ENCODE results near the gene CSMD2.

The CSMD2 gene

DNA sequence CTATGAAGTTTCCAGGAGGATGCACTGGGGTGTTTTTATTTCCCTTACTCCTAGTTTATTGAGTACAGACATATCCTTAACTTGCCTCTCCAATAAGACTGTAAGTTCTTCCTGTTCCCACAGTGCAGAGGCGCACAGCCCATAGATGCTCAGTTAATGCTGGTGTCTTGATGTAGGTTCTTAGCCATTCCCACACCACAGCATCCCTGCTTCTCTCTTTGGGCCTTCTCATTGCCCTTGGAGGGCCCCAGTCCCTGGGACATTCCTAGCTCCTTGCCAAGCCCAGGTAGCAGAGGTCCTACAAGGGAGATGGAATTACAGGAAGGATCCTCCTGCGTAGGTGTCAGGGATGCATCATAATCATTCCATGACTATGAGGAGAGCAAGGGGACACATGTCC is 362.8 kb downstream of the CSMD2 start:
- no peak overlapping the region for H3K4ac ChIP-seq (ENCODE audit: low read depth, low read length)
- no peaks in the 10 kb centered on the region for H3K27me3 ChIP-seq (ENCODE audit: insufficient read depth, low read length, poor library complexity)
- no peak overlapping the region for H3K56ac ChIP-seq (ENCODE audit: low read length)
- no peak overlapping the region for H3K4me2 ChIP-seq (ENCODE audit: low read length)
- H2BK120ac ChIP-seq (ENCODE audit: low read depth, low read length), result no peak overlapping the region
- WGBS (ENCODE audit: extremely low coverage, insufficient coverage, low lambda C conversion rate), result no CpG with 5 or more reads among the region's 2 CpGs
- H2BK5ac ChIP-seq (ENCODE audit: low read length), result no peak overlapping the region
- H3K79me2 ChIP-seq (ENCODE audit: control insufficient read depth, insufficient read depth, low read length), result no peaks in the 10 kb centered on the region
- no peak overlapping the region for H4K5ac ChIP-seq (ENCODE audit: low read length)
- DNase-seq, result no peak
- no peaks in the 10 kb centered on the region for H3K36me3 ChIP-seq (ENCODE audit: control insufficient read depth, insufficient read depth, low read length)
- H4K8ac ChIP-seq (ENCODE audit: low read depth, low read length), result no peak overlapping the region
- H3K4me3 ChIP-seq (ENCODE audit: low read length), result no peak overlapping the region
- H3K18ac ChIP-seq (ENCODE audit: low read length), result no peak overlapping the region
- H3K23ac ChIP-seq (ENCODE audit: low read length), result no peak overlapping the region
- peaks cover 11% of the 10 kb centered on the region for H3K4me1 ChIP-seq (ENCODE audit: control insufficient read depth, low read depth, low read length)
- no peak overlapping the region for H2AK5ac ChIP-seq (ENCODE audit: low read length)
- no peak overlapping the region for H2BK15ac ChIP-seq (replicated peaks; ENCODE audit: low read depth)
- no peaks in the 10 kb centered on the region for H3K79me1 ChIP-seq (ENCODE audit: low read length)
- no peak overlapping the region for H3K27ac ChIP-seq (ENCODE audit: low read depth, low read length)
- H3K9ac ChIP-seq (ENCODE audit: low read length), result no peak overlapping the region

DNA sequence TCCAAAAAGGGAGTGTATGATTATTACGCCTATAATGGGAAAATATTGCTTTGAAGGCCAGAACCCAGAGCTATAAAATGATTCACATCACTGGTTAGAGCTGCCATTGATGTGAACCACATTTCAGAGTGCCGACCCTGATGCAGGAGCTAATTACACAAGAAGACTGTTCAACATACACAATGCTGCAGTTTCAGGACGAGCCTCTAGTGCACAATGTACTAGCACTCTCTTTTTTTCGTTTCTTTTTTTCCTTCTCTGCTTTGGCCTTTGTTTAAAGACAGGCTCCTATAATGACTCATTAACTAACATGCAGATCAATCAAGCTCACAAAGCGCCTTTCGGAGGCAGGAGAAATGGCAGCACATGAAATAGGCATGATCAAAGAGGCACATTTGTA is 367.2 kb downstream of the CSMD2 start:
- no peak for DNase-seq
- H3K79me2 ChIP-seq (ENCODE audit: control insufficient read depth, insufficient read depth, low read length), result no peaks in the 10 kb centered on the region
- H3K27me3 ChIP-seq (ENCODE audit: insufficient read depth, low read length, poor library complexity), result no peaks in the 10 kb centered on the region
- H2BK15ac ChIP-seq (replicated peaks; ENCODE audit: low read depth), result no peak overlapping the region
- H3K23ac ChIP-seq (ENCODE audit: low read length), result no peak overlapping the region
- H4K8ac ChIP-seq (ENCODE audit: low read depth, low read length), result no peak overlapping the region
- H4K5ac ChIP-seq (ENCODE audit: low read length), result no peak overlapping the region
- no peaks in the 10 kb centered on the region for H3K36me3 ChIP-seq (ENCODE audit: control insufficient read depth, insufficient read depth, low read length)
- WGBS (ENCODE audit: extremely low coverage, insufficient coverage, low lambda C conversion rate), result no CpG with 5 or more reads among the region's 6 CpGs
- no peak overlapping the region for H2BK120ac ChIP-seq (ENCODE audit: low read depth, low read length)
- H3K9ac ChIP-seq (ENCODE audit: low read length), result no peak overlapping the region
- H3K4me1 ChIP-seq (ENCODE audit: control insufficient read depth, low read depth, low read length), result no peaks in the 10 kb centered on the region
- no peak overlapping the region for H3K56ac ChIP-seq (ENCODE audit: low read length)
- no peak overlapping the region for H3K4me2 ChIP-seq (ENCODE audit: low read length)
- no peak overlapping the region for H2AK5ac ChIP-seq (ENCODE audit: low read length)
- H3K4me3 ChIP-seq (ENCODE audit: low read length), result no peak overlapping the region
- no peak overlapping the region for H3K27ac ChIP-seq (ENCODE audit: low read depth, low read length)
- no peaks in the 10 kb centered on the region for H3K79me1 ChIP-seq (ENCODE audit: low read length)
- H2BK5ac ChIP-seq (ENCODE audit: low read length), result no peak overlapping the region
- no peak overlapping the region for H3K4ac ChIP-seq (ENCODE audit: low read depth, low read length)
- H3K18ac ChIP-seq (ENCODE audit: low read length), result no peak overlapping the region

DNA sequence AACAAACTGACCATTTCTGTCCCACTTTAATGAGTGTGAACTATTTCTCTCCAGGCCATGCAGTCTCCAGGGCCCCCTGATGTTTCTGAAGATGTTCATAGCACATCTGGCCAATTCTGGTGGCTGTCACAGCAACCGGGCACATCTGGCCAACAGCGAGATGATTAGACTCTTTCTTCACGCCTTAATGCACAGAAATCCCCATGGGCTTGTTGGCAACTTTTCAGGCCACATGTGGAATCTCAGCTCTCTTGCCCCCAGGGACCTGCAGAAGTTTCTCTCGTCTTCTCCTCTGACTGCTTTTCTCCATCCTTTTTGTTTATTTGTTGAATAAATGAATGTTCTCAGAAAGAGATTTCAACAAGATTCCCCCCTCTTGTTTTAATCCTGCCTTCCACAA is 372.4 kb downstream of the CSMD2 start:
- Histone ChIP-seq H3K4me2 (ENCODE audit: low read length) (no peak overlapping the region), H3K18ac (ENCODE audit: low read length) (no peak overlapping the region), H2BK120ac (ENCODE audit: low read depth, low read length) (no peak overlapping the region), H2BK5ac (ENCODE audit: low read length) (no peak overlapping the region), H4K5ac (ENCODE audit: low read length) (no peak overlapping the region), H3K79me1 (ENCODE audit: low read length) (no peaks in the 10 kb centered on the region), H3K23ac (ENCODE audit: low read length) (no peak overlapping the region), H3K56ac (ENCODE audit: low read length) (no peak overlapping the region), H3K4ac (ENCODE audit: low read depth, low read length) (no peak overlapping the region), H3K36me3 (ENCODE audit: control insufficient read depth, insufficient read depth, low read length) (peaks cover under 1% of the 10 kb centered on the region), H2AK5ac (ENCODE audit: low read length) (no peak overlapping the region), H3K4me1 (ENCODE audit: control insufficient read depth, low read depth, low read length) (no peaks in the 10 kb centered on the region), H3K9ac (ENCODE audit: low read length) (no peak overlapping the region), H3K27me3 (ENCODE audit: insufficient read depth, low read length, poor library complexity) (no peaks in the 10 kb centered on the region), H4K8ac (ENCODE audit: low read depth, low read length) (no peak overlapping the region), H3K79me2 (ENCODE audit: control insufficient read depth, insufficient read depth, low read length) (no peaks in the 10 kb centered on the region), H3K27ac (ENCODE audit: low read depth, low read length) (no peak overlapping the region), H3K4me3 (ENCODE audit: low read length) (no peak overlapping the region), H2BK15ac (replicated peaks; ENCODE audit: low read depth) (no peak overlapping the region)
- WGBS (ENCODE audit: extremely low coverage, insufficient coverage, low lambda C conversion rate), result no CpG with 5 or more reads among the region's 4 CpGs
- no peak for DNase-seq

DNA sequence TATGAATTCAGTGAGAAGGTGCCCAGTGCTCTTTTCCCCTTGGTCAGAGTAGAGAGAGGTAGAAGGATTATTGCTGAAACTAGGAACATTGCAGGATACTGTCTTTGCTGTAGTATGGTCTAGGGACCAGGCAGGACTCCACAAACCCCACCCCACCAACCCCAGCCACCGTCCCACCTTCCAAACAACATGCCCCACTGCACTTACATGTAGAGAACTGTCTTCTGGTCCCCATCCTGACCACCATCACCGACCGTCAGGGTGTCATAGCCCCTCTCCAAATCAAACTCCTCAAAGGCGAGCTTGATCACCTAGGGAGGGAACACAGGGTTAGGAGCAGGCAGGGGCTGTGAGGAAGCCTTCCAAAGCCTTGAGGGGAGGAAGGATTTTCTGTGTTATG is 372.8 kb downstream of the CSMD2 start:
- Histone ChIP-seq H3K4ac (ENCODE audit: low read depth, low read length) (no peak overlapping the region), H3K27ac (ENCODE audit: low read depth, low read length) (no peak overlapping the region), H3K4me3 (ENCODE audit: low read length) (no peak overlapping the region), H2AK5ac (ENCODE audit: low read length) (no peak overlapping the region), H3K4me1 (ENCODE audit: control insufficient read depth, low read depth, low read length) (no peaks in the 10 kb centered on the region), H3K56ac (ENCODE audit: low read length) (no peak overlapping the region), H3K36me3 (ENCODE audit: control insufficient read depth, insufficient read depth, low read length) (peaks cover 1% of the 10 kb centered on the region), H4K8ac (ENCODE audit: low read depth, low read length) (no peak overlapping the region), H4K5ac (ENCODE audit: low read length) (no peak overlapping the region), H3K79me1 (ENCODE audit: low read length) (no peaks in the 10 kb centered on the region), H2BK5ac (ENCODE audit: low read length) (no peak overlapping the region), H3K27me3 (ENCODE audit: insufficient read depth, low read length, poor library complexity) (no peaks in the 10 kb centered on the region), H3K79me2 (ENCODE audit: control insufficient read depth, insufficient read depth, low read length) (no peaks in the 10 kb centered on the region), H3K23ac (ENCODE audit: low read length) (no peak overlapping the region), H3K18ac (ENCODE audit: low read length) (no peak overlapping the region), H3K9ac (ENCODE audit: low read length) (no peak overlapping the region), H2BK120ac (ENCODE audit: low read depth, low read length) (no peak overlapping the region), H2BK15ac (replicated peaks; ENCODE audit: low read depth) (no peak overlapping the region), H3K4me2 (ENCODE audit: low read length) (no peak overlapping the region)
- no peak for DNase-seq
- WGBS (ENCODE audit: extremely low coverage, insufficient coverage, low lambda C conversion rate), result no CpG with 5 or more reads among the region's 4 CpGs

DNA sequence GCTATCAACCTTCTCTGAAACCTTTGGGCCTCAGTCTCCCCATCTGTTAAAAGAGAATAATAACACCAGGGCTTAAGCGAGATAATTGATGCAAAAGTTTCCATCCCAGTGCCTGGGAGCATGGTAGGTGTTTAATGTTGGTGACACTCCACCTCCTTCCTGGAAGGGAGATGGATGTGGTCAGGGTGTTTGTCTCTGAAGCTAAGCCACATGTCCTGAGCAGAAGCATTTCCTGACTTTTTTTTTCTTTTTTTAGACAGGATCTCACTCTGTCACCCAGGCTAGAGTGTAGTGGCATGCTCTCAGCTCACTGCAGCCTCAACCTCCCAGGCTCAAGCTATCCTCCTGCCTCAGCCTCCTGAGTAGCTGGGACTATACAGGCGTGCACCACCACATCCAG is 373.8 kb downstream of the CSMD2 start:
- Histone ChIP-seq H3K4me3 (ENCODE audit: low read length) (no peak overlapping the region), H4K5ac (ENCODE audit: low read length) (no peak overlapping the region), H3K79me2 (ENCODE audit: control insufficient read depth, insufficient read depth, low read length) (no peaks in the 10 kb centered on the region), H3K4ac (ENCODE audit: low read depth, low read length) (no peak overlapping the region), H2BK5ac (ENCODE audit: low read length) (no peak overlapping the region), H3K18ac (ENCODE audit: low read length) (no peak overlapping the region), H3K56ac (ENCODE audit: low read length) (no peak overlapping the region), H2BK120ac (ENCODE audit: low read depth, low read length) (no peak overlapping the region), H3K79me1 (ENCODE audit: low read length) (no peaks in the 10 kb centered on the region), H2BK15ac (replicated peaks; ENCODE audit: low read depth) (no peak overlapping the region), H3K27me3 (ENCODE audit: insufficient read depth, low read length, poor library complexity) (no peaks in the 10 kb centered on the region), H3K4me1 (ENCODE audit: control insufficient read depth, low read depth, low read length) (no peaks in the 10 kb centered on the region), H2AK5ac (ENCODE audit: low read length) (no peak overlapping the region), H3K36me3 (ENCODE audit: control insufficient read depth, insufficient read depth, low read length) (peaks cover 3% of the 10 kb centered on the region), H4K8ac (ENCODE audit: low read depth, low read length) (no peak overlapping the region), H3K23ac (ENCODE audit: low read length) (no peak overlapping the region), H3K9ac (ENCODE audit: low read length) (no peak overlapping the region), H3K4me2 (ENCODE audit: low read length) (no peak overlapping the region), H3K27ac (ENCODE audit: low read depth, low read length) (no peak overlapping the region)
- no CpG with 5 or more reads among the region's 2 CpGs for WGBS (ENCODE audit: extremely low coverage, insufficient coverage, low lambda C conversion rate)
- DNase-seq, result no peak

DNA sequence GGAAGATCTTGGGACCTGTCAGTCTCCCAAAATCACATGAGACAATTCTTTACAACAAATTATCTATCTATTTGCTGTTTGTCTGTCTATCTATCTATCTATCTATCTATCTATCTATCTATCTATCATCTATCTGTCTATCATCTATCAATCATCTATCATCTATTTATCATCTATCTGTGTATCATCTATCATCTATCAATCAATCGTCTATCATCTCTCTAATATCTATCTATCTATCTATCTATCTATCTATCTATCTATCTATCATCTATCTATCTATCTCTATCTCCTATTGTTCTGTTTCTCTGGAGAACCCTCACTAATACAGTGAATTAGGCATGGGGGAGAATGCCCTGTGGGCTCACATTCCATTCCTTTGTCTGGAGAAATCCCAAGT is 374.5 kb downstream of the CSMD2 start:
- H3K27me3 ChIP-seq (ENCODE audit: insufficient read depth, low read length, poor library complexity), result no peaks in the 10 kb centered on the region
- H2BK5ac ChIP-seq (ENCODE audit: low read length), result no peak overlapping the region
- no peak overlapping the region for H3K9ac ChIP-seq (ENCODE audit: low read length)
- no peak overlapping the region for H3K18ac ChIP-seq (ENCODE audit: low read length)
- H3K79me1 ChIP-seq (ENCODE audit: low read length), result no peaks in the 10 kb centered on the region
- WGBS (ENCODE audit: extremely low coverage, insufficient coverage, low lambda C conversion rate), result 100% methylated on average over 1 of the region's 1 CpG
- H3K36me3 ChIP-seq (ENCODE audit: control insufficient read depth, insufficient read depth, low read length), result peaks cover 3% of the 10 kb centered on the region
- no peak overlapping the region for H2AK5ac ChIP-seq (ENCODE audit: low read length)
- H2BK15ac ChIP-seq (replicated peaks; ENCODE audit: low read depth), result no peak overlapping the region
- no peak overlapping the region for H3K27ac ChIP-seq (ENCODE audit: low read depth, low read length)
- H2BK120ac ChIP-seq (ENCODE audit: low read depth, low read length), result no peak overlapping the region
- no peak overlapping the region for H3K23ac ChIP-seq (ENCODE audit: low read length)
- no peak overlapping the region for H3K4ac ChIP-seq (ENCODE audit: low read depth, low read length)
- H3K4me2 ChIP-seq (ENCODE audit: low read length), result no peak overlapping the region
- no peak overlapping the region for H4K5ac ChIP-seq (ENCODE audit: low read length)
- H3K4me1 ChIP-seq (ENCODE audit: control insufficient read depth, low read depth, low read length), result no peaks in the 10 kb centered on the region
- no peak overlapping the region for H4K8ac ChIP-seq (ENCODE audit: low read depth, low read length)
- no peak for DNase-seq
- H3K4me3 ChIP-seq (ENCODE audit: low read length), result no peak overlapping the region
- H3K79me2 ChIP-seq (ENCODE audit: control insufficient read depth, insufficient read depth, low read length), result no peaks in the 10 kb centered on the region
- no peak overlapping the region for H3K56ac ChIP-seq (ENCODE audit: low read length)

Data from mesendoderm (in vitro differentiated cells).